PC-9 (cell line): Measurements from ENCODE around the gene ASB13. TPM values are rescaled to one million over a fixed set of nuclear protein-coding genes. Genes with fewer than 3 reads are reported as not detected.

Experiments used
- BruUV-seq: library from RNA; stranded (reverse); fragments of 400-500 nt; replicated peaks from 2 replicates; lab custom pipeline; 2021; lab: Mats Ljungman, UMichigan
- CTCF ChIA-PET: fragments of 300-600 bp; sonication (Branson Sonifier 250); formaldehyde crosslinking; loops from one replicate; lab custom pipeline; 2022; ENCODE audit warnings: antibody characterized with exemption; lab: Charles Lee
- POLR2A ChIA-PET: fragments of 300-600 bp; sonication (Branson Sonifier 250); formaldehyde crosslinking; loops from one replicate; lab custom pipeline; 2022; ENCODE audit warnings: antibody characterized with exemption; ENCODE audit not compliant: unreplicated experiment; lab: Charles Lee
- DNase-seq, 2 experiments: peaks; one replicate each; pipeline versions ENCODE4 v3.0.0 to v3.0.0-alpha.2; 2015 to 2022; ENCODE audit warnings: mixed read lengths in 1 of 2
- H2AFZ ChIP-seq: fragments of 200-600 bp; sonication (generic); 2 replicates; pipeline ENCODE4 v1.8.1; 2017; ENCODE audit warnings: antibody characterized with exemption
- H3F3A ChIP-seq: fragments of 200-600 bp; sonication (generic); 2 replicates; pipeline ENCODE4 v1.8.1; 2017; ENCODE audit warnings: antibody characterized with exemption, mild to moderate bottlenecking, low read depth; ENCODE audit not compliant: insufficient read depth
- H3K27ac ChIP-seq: fragments of 200-600 bp; sonication (generic); 2 replicates; pipeline ENCODE4 v1.6.1; 2016; ENCODE audit warnings: mixed run types
- H3K27me3 ChIP-seq: fragments of 200-600 bp; sonication (generic); 2 replicates; pipeline ENCODE4 v1.6.1; 2016; ENCODE audit warnings: low read depth, mixed run types; ENCODE audit not compliant: insufficient read depth
- H3K36me3 ChIP-seq: fragments of 200-600 bp; sonication (generic); 2 replicates; pipeline ENCODE4 v1.6.1; 2016; ENCODE audit warnings: low read depth, mixed run types
- H3K4me1 ChIP-seq: fragments of 200-600 bp; sonication (generic); replicated peaks from 2 replicates; pipeline ENCODE4 v1.6.1; 2016; ENCODE audit warnings: mixed run types; ENCODE audit not compliant: insufficient read depth
- H3K4me2 ChIP-seq: fragments of 200-600 bp; sonication (generic); 2 replicates; pipeline ENCODE4 v1.6.1; 2017; ENCODE audit warnings: mixed run types
- H3K4me3 ChIP-seq: fragments of 200-600 bp; sonication (generic); 2 replicates; pipeline ENCODE4 v1.6.1; 2016; ENCODE audit warnings: mixed run types
- H3K79me2 ChIP-seq: fragments of 200-600 bp; sonication (generic); 2 replicates; pipeline ENCODE4 v1.6.1; 2017; ENCODE audit warnings: low read depth, mixed run types
- H3K9me2 ChIP-seq: fragments of 200-600 bp; sonication (generic); 2 replicates; pipeline ENCODE4 v1.8.1; 2017; ENCODE audit warnings: mild to moderate bottlenecking; ENCODE audit not compliant: insufficient read depth
- H3K9me3 ChIP-seq: fragments of 200-600 bp; sonication (generic); 2 replicates; pipeline ENCODE4 v1.8.1; 2016; ENCODE audit warnings: low read depth; ENCODE audit not compliant: insufficient read depth
- H4K20me1 ChIP-seq: fragments of 200-600 bp; sonication (generic); 2 replicates; pipeline ENCODE4 v1.8.1; 2017; ENCODE audit not compliant: insufficient read depth
- EZH2 ChIP-seq: fragments of 200-600 bp; sonication (generic); IDR thresholded peaks from 2 replicates; pipeline ENCODE4 v1.8.0; 2017; ENCODE audit warnings: antibody characterized with exemption, low read depth
- intact Hi-C: fragments of 100-400 bp; cut with micrococcal nuclease; formaldehyde crosslinking; loops from one replicate; pipeline ENCODE4 v1.10.0; 2022; ENCODE audit not compliant: unreplicated experiment
- total RNA-seq: library from RNA; stranded (reverse); gene quantifications from 2 replicates; pipeline ENCODE4 v1.2.3, GENCODE V29; 2021
- TF ChIP-seq, protein P1 (sequence below): fragments of 200-600 bp; sonication (generic); conservative IDR thresholded peaks from 2 replicates; pipeline ENCODE4 v1.6.1; 2017; ENCODE audit warnings: mixed run types, antibody characterized with exemption, mild to moderate bottlenecking, moderate library complexity

The ASB13 gene
- total RNA-seq, 1 experiment from 2014 or later: 22.2 TPM

DNA sequence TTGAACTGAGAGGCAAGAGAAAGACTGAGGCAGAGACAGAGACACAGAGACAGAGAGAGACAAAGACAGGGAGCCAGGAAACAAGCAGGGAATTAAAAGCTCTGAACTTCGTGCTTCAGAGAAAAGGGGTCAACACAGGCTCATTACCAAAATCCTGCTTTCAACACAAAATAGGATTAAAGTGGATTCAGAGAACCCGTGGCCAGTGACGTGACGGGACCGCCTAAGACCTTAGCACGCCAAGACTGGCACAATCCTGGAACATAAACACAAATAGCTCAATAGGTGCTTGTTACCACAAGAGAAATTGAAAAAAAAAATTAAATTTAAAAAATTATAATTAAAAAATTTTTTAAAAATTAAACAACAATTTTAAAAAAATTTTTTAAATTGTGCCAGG, 21.5 kb downstream of the ASB13 start:
- H2AFZ ChIP-seq: no peak overlapping the region
- BruUV-seq: no TSS peak
- H3K4me2 ChIP-seq: no peak overlapping the region
- no peak for TF ChIP-seq EZH2
- TF ChIP-seq, protein P1, sequence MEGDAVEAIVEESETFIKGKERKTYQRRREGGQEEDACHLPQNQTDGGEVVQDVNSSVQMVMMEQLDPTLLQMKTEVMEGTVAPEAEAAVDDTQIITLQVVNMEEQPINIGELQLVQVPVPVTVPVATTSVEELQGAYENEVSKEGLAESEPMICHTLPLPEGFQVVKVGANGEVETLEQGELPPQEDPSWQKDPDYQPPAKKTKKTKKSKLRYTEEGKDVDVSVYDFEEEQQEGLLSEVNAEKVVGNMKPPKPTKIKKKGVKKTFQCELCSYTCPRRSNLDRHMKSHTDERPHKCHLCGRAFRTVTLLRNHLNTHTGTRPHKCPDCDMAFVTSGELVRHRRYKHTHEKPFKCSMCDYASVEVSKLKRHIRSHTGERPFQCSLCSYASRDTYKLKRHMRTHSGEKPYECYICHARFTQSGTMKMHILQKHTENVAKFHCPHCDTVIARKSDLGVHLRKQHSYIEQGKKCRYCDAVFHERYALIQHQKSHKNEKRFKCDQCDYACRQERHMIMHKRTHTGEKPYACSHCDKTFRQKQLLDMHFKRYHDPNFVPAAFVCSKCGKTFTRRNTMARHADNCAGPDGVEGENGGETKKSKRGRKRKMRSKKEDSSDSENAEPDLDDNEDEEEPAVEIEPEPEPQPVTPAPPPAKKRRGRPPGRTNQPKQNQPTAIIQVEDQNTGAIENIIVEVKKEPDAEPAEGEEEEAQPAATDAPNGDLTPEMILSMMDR: no peak
- no peaks in the 10 kb centered on the region for H3K9me3 ChIP-seq
- ChIA-PET POLR2A (no interaction called here), CTCF (no interaction called here)
- no peaks in the 10 kb centered on the region for H3K9me2 ChIP-seq
- no peaks in the 10 kb centered on the region for H3K79me2 ChIP-seq
- no peak for DNase-seq
- no peaks in the 10 kb centered on the region for H4K20me1 ChIP-seq
- H3K27me3 ChIP-seq: no peaks in the 10 kb centered on the region
- H3K27ac ChIP-seq: no peak overlapping the region
- H3F3A ChIP-seq: no peaks in the 10 kb centered on the region
- no peaks in the 10 kb centered on the region for H3K36me3 ChIP-seq
- intact Hi-C loops: no loop called here
- no peak overlapping the region for H3K4me3 ChIP-seq
- no peaks in the 10 kb centered on the region for H3K4me1 ChIP-seq

DNA sequence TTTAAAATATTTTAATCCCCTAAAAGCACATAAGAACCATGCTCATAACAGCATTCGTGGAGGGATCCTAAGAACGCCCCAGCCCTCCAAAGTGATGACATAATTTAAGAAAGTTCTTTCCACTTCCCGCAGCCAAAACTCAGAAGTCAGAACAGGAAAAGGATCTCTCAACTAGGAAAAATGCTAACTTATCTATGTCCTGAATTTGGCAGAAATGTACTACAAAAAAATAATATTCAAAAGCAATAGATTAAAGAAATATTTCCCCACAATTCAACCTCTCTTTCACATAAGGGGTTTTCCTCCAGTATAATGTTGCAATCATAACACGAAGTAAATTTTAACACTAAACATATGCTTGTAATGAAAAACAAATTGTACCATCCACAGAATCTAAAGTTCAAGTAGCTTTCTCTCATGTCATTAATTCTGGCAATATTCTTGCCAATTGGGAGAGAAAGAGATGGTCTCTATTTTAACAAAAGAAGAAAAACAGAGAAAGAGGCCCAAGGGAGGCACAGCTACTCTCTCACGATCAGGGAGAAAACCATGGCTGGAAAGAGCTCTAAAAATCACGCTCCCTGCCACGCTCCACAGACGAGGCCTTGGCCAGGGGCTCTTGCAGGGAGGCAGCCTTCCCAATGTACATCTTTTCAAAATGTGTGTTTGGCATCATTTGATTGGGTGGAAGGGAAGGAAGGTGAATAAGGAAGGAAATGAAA, 22.9 kb downstream of the ASB13 start:
- intact Hi-C loops: no loop called here
- Histone ChIP-seq H3K36me3 (no peaks in the 10 kb centered on the region), H3K4me3 (no peak overlapping the region), H3K27ac (no peak overlapping the region), H3K4me2 (no peak overlapping the region), H3K27me3 (no peaks in the 10 kb centered on the region), H3K9me2 (no peaks in the 10 kb centered on the region), H3K4me1 (no peaks in the 10 kb centered on the region), H2AFZ (no peak overlapping the region), H3K9me3 (no peaks in the 10 kb centered on the region), H4K20me1 (no peaks in the 10 kb centered on the region), H3F3A (no peaks in the 10 kb centered on the region), H3K79me2 (no peaks in the 10 kb centered on the region)
- ChIA-PET POLR2A (no interaction called here), CTCF (no interaction called here)
- TF ChIP-seq, protein P1: no peak
- TF ChIP-seq EZH2: no peak
- DNase-seq: no peak
- no TSS peak for BruUV-seq

DNA sequence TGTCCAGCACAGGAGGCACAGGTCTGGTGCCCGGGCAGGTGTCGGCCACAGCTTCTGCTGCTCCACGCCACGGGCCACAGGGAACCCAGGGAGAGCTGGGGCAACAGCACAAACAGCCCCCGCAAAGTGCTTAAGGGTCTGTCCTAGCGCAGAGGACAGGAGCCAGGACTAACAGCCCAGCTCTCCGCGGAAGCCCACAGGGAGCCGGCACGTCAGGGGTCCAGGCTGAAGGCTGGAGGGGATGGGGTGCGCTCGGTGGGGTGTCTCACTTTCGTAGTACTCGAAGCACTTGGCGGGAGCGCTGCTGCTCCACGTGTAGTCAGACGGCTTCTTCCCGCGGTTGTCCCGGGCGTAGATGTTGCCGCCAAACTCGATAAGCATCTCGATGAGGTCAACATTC, 24.9 kb downstream of the ASB13 start:
- Histone ChIP-seq H3K36me3 (no peaks in the 10 kb centered on the region), H3F3A (no peaks in the 10 kb centered on the region), H3K4me2 (no peak overlapping the region), H3K79me2 (no peaks in the 10 kb centered on the region), H3K27me3 (no peaks in the 10 kb centered on the region), H3K27ac (no peak overlapping the region), H3K4me3 (no peak overlapping the region), H3K9me2 (no peaks in the 10 kb centered on the region), H3K4me1 (no peaks in the 10 kb centered on the region), H4K20me1 (no peaks in the 10 kb centered on the region), H3K9me3 (no peaks in the 10 kb centered on the region), H2AFZ (no peak overlapping the region)
- DNase-seq: no peak
- BruUV-seq: no TSS peak
- POLR2A ChIA-PET: no interaction called here
- TF ChIP-seq, protein P1: no peak
- no peak for TF ChIP-seq EZH2
- CTCF ChIA-PET: no interaction called here
- intact Hi-C loops: no loop called here
